Measurements from ENCODE around the gene HDGFL3.

The HDGFL3 gene

GRCh38 chr15:83119968-83120581, 87.5 kb downstream of the HDGFL3 start:
- DNase-seq, result no peak

GRCh38 chr15:83118968-83119367, 88.7 kb downstream of the HDGFL3 start:
- no peak for DNase-seq

DNA sequence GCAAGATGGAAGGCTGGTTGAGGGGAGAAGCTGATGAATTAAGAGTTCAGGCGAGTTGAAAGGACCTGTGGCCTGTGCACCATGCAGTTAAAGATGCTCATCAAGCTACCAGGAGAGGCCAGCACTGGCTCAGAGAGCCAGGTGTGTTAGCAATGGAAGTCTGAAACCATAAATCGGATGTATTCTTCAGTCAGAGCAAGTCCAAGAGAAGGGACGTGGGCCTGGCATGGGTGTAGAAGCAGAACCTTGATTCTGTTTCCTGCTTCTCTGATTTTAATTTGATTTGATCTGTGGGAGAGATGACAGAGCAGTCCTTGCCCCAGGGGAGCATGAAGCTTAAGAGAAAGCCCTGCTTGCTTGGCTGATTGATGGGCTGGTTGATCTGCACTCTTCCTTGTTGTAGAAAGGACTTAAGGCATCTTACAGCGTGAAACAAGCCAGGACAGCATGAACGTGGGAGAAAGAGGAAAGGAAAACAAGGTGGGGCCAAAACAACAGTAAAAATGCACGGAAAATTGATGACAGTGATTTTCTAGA, 89.3 kb downstream of the HDGFL3 start:
- no peak for DNase-seq

DNA sequence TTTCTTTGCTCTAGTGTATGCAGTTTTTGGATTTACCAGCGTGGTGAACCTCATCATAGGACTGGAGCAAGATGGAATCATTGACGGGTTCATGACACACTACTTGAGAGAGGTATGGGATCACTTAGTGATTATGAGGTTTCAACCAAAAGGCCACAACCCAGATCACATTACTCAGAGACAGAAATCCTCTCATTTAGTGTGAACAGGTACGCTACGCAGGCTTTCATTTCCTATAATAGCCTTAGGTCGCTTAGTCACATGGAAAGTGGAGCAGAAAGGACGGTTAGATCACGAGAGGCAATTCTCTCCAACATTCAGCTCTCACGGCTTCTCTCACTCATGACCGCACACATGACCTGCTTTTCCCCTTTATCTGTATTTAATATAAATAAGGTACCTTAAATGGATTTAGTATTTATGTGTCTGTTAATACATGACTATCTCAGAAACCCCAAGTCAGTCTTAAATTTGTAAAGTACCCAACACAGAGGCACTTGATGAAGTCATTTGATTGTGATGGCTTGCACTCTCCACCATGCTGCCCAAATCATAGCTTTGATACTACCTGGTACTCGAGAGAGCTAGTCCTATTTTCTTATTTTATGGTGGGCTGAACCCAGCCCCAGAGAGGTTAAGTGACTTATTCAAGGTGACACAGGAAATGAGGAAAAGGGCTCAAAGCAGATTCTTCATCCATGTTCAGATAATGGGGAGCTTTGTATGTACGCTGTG, 91.6 kb downstream of the HDGFL3 start:
- no peak for DNase-seq

- DNase-seq, result no peak
These were observed 92.2 kb downstream of the HDGFL3 start for GRCh38 chr15:83115410-83115809.

DNA sequence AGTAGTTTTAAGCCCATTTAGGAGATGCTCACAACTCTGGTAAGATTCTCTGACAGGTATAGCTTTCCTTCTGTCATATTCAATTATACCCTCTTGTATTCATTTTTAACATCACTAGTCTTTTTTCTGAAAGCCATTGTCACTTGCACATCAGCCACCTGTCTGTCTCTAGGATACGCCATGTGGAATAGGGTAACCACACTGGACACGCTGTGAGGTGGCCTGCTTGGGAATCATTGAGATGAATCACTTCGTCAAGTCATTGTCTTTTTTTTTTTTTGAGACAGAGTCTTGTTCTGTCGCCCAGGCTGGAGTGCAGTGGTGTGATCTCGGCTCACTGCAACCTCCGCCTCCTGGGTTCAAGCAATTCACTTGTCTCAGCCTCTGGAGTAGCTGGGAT, 92.8 kb downstream of the HDGFL3 start:
- DNase-seq, result no peak

DNA sequence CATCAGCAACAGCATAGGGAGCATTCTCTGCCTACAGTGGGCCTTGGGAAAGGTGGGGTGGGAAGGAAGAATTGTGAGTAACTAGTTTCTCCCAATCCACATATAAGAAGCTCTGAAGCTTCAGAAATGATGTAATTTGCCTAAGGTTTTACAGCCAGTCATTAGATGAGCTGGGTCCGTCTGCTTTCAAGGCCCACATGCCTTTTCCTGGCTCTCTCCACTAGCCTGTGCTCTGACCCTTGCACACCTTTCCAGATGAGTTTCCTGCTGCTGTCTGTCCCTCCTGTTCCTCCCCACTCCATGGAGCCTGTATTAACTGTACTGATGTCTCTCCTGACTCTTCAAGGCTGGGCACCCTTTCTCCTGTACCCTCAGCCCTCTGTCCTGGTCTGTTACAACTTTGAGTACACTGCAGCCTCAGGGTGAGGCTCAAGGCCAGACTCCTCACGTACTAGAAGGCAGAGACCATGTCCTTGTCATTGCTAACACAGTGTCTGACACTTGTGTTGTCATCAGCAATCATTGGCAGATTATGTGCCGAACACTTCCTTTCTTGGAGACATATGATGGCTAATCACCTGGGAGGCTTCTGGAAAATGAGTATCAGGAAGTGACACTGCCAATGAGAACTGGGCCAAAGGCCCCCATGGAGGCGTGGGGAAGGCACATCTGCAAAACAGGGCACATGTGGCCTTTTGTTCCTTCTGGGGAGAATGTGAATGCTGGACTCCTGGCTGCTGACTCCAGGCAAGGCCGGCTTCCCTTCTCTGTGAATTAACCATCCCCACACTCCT, 93.5 kb downstream of the HDGFL3 start:
- DNase-seq, result no peak

GRCh38 chr15:83112956-83113299, 94.7 kb downstream of the HDGFL3 start:
- DNase-seq, result no peak

DNA sequence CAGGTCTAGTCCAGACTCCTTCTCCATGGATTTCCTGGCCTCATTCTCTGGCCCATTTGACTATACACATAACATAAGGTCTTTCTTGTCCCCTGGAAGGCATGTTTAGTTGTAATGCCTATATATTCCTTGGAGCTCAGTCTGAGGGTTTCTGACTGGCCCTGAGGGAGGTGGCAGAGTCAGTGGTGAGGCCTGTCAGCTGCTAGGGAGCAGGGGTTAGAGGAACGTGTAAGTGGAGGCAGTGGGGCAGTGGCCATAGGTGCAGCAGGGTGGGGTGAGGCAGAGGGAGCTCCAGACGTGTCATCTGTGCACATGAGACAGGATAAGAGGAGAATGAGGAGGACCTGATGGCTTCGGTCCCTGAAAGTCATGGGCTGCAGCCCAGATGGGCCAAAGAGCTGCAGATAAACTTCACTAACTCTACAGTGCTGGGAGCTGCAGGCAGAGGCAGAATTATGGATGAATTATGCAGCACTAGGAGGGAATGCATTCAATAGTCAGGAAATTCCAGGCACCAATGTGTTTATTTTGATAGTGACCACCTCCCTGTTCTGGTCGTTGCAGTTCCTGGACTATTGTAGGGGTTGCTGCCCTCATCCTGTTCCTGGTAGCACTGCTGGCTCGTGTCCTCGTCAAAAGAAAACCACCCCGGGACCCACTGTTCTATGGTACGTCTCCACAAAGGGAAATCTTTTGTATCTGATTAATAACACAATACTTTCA, 95.2 kb downstream of the HDGFL3 start:
- no peak for DNase-seq

GRCh38 chr15:83111149-83111548, 96.5 kb downstream of the HDGFL3 start:
- DNase-seq, result no peak

- no peak for DNase-seq
These were observed 97.2 kb downstream of the HDGFL3 start for GRCh38 chr15:83110381-83110780.

GRCh38 chr15:83109532-83109931, 98.1 kb downstream of the HDGFL3 start:
- DNase-seq, result no peak

GRCh38 chr15:83108266-83109219, 99.1 kb downstream of the HDGFL3 start:
- peak in 1 of 2 experiments; percentile 13 for DNase-seq

DNA sequence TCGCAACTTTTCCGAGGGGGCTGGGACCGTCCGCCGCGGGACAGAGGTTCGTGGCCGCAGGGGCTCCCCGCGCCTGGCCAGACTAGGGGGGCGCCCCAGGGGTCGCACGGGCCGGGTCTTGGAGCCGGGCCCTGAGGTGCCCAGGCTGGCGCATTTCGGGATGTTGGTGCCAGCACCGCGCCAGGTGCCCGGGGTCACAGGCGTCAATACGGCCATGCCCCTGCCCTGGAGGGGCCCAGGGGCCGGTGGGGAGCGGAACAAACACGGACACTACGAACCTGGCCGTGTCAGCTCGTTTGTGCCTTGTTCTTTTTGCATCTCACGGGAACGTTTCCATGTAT, 99.8 kb downstream of the HDGFL3 start:
- no peak for DNase-seq

- peak in 1 of 2 experiments; percentile 65 for DNase-seq
These were observed 100.4 kb downstream of the HDGFL3 start, which contains the start of gene TM6SF1 for GRCh38 chr15:83106994-83107840. Gene TM6SF1 (plus strand): TSS chr15:83107645. CDS start chr15:83107681, 36 bp downstream.

- no peak for DNase-seq
These were observed 102.2 kb downstream of the HDGFL3 start for GRCh38 chr15:83105440-83105839.

GRCh38 chr15:83104141-83104540, 103.5 kb downstream of the HDGFL3 start:
- DNase-seq, result no peak

GRCh38 chr15:83102346-83102745, 105.3 kb downstream of the HDGFL3 start:
- DNase-seq, result no peak

DNA sequence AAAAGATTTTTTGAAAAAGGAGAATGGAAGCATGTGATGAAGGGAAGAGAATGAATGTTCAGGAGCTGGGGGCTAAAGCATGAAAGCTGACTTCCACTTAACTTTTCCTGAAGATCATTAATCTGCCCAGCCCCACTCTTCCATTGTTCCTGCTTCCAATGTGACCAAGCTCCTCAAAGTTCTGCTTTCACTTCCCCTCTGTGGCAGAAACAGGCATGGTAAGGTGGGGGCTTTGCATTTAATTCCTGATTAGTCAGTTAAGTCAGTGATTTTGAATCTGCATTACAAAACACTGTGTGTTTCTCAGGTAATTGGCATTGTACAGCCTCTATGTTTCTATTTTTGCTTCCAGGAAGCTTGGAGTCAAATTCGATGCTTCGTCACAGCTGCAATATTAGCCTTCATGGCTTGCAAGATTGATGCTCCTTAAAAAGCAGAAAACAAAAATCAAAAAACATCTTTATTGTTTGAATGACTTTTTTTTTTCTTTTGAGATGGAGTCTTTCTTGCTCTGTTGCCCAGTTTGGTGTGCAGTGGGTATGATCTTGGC, 107.5 kb downstream of the HDGFL3 start:
- no peak for DNase-seq

DNA sequence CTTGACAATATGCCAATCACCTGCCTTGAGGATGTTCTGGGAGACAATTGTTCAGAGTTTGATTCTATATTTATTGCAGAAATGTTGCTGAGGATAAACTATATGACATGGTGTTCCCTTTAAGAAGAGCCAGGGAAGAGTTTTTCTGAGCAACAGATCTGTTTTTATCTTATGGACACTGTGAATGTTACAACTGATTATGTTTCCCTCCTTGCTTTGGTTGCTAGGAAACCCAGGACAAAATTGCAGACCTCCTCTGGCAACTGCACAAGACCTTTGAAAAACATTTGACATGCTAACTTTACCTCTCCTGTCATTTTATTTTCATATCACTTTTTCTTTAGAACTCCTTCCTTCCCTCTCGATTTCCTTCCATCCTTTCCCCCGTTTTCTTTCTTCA, 108.3 kb downstream of the HDGFL3 start:
- no peak for DNase-seq

DNA sequence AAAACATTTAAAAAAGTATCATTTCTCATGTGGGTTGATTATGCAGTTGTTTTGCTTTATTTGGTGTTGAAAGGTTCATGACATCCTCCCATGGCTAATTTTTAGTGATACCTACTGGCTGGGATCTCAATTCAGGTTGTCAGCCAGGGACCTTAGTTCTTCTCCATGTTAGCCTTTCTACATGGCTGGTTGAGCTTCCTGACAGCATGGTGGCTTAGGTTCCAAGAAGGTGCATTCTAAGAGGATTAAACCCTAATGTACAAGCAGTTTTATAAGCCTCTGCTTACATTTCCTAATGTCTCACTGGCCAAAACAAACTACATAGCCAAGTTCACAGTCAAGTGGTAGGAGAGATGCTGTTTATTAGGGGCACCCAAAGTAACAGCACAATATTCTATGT, 109.5 kb downstream of the HDGFL3 start:
- DNase-seq, result no peak

Data from NCI-H526 (cell line).